Brain microvascular endothelial cell (primary cell): ENCODE results near the gene TMEM178B.
A peak's percentile ranks its signal among the peaks of the same experiment; 100 is the strongest.

ENCODE experiments used
- DNase-seq: peaks from one replicate; pipeline ENCODE4 v3.0.0-alpha.2; 2020
- H3K27ac ChIP-seq: fragments of 250-450 bp; sonication (Bioruptor Pico); 2 replicates; pipeline ENCODE4 v1.5.1; 2020; ENCODE audit warnings: mild to moderate bottlenecking, moderate library complexity
- H3K27me3 ChIP-seq: fragments of 250-450 bp; sonication (Bioruptor Pico); replicated peaks from 2 replicates; pipeline ENCODE4 v1.5.1; 2020; ENCODE audit warnings: mild to moderate bottlenecking
- H3K36me3 ChIP-seq: fragments of 250-450 bp; sonication (Bioruptor Pico); replicated peaks from 2 replicates; pipeline ENCODE4 v1.5.1; 2020; ENCODE audit warnings: mild to moderate bottlenecking
- H3K4me3 ChIP-seq: 2 replicates; pipeline ENCODE4 v1.5.1; 2011; ENCODE audit warnings: low read depth, mild to moderate bottlenecking, control low read depth, low read length, moderate library complexity
- in situ Hi-C: cut with HindIII; loops from 2 replicates; pipeline ENCODE4 v1.10.0; 2017; ENCODE audit warnings: low sequenced_read_pairs, low pct_ligation_motif_present
- TF ChIP-seq, protein P1 (sequence below): IDR thresholded peaks from 2 replicates; pipeline ENCODE4 v1.5.1; 2011; ENCODE audit warnings: low read depth, mild to moderate bottlenecking, moderate library complexity, low read length, control low read depth, inconsistent platforms; ENCODE audit errors: missing control alignments

TMEM178B gene

DNA sequence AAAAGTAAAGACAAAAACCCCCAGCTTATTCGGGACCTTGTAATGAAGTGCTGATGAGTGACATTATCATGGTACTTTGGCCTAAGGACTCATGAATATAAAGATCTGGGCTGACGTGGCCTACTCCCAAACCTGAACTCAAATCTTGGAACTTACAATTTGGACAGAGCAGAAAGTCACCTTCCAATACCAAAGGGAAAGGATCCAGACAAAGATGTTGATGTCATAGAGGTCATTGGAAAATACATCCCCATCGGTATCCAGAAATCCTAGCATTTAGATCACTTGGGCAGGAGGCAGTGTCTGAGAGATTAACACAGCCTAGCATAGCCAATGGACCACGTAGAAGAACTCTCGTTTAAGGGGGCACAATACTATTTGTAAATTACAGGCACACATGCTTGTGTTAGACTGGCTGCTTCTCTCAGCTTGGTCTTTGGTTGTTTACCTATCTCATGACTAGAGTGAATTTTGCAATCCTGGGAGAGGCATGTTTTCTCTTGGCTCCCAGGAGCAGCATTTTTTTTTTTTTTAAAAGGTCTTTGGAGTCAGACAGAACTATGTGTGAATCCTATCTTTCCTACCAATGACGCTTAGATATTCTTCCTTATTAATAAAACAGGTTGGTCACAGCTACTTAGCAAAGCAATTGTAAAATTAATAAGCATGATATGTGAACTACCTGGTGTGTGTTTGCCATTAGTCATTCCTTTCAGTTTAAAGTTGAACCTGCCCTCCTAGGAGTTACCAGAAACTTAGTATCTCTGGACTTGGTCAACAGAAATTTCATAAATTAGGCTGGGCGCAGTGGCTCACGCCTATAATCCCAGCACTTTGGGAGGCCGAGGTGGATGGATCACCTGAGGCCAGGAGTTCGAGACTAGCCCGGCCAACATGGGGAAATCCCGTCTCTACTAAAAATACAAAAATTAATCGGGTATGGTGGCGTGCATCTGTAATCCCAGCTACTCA lies 31.4 kb upstream of the TMEM178B start:
- Histone ChIP-seq H3K36me3 (no peaks in the 10 kb centered on the region), H3K27ac (no peak overlapping the region), H3K4me3 (no peak overlapping the region), H3K27me3 (no peaks in the 10 kb centered on the region)
- no peak for DNase-seq
- in situ Hi-C loops = no loop called here
- TF ChIP-seq, protein P1, sequence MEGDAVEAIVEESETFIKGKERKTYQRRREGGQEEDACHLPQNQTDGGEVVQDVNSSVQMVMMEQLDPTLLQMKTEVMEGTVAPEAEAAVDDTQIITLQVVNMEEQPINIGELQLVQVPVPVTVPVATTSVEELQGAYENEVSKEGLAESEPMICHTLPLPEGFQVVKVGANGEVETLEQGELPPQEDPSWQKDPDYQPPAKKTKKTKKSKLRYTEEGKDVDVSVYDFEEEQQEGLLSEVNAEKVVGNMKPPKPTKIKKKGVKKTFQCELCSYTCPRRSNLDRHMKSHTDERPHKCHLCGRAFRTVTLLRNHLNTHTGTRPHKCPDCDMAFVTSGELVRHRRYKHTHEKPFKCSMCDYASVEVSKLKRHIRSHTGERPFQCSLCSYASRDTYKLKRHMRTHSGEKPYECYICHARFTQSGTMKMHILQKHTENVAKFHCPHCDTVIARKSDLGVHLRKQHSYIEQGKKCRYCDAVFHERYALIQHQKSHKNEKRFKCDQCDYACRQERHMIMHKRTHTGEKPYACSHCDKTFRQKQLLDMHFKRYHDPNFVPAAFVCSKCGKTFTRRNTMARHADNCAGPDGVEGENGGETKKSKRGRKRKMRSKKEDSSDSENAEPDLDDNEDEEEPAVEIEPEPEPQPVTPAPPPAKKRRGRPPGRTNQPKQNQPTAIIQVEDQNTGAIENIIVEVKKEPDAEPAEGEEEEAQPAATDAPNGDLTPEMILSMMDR = no peak

DNA sequence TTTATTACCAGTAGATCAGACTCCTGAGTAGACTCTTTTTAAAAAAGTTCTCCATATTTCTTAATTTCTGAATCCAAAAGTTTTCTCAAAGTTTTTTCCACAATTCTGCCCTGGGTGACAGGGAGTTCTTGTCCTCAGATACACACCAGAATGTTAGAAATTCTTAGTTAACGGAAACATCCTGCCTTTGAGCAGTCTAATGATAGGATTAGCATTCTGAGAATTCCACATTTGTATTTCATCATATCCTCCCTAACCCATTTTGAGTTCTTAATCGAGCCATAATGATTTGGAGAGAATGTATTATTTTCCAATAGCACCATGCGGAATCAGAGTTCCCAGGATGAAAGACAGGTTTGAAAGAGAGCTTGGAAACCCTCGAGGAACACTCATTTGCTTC lies 30.2 kb upstream of the TMEM178B start:
- TF ChIP-seq, protein P1 = no peak
- Histone ChIP-seq H3K27ac (peak overlapping the region; percentile 31), H3K27me3 (no peaks in the 10 kb centered on the region), H3K36me3 (no peaks in the 10 kb centered on the region), H3K4me3 (no peak overlapping the region)
- no peak for DNase-seq
- in situ Hi-C loops = no loop called here

DNA sequence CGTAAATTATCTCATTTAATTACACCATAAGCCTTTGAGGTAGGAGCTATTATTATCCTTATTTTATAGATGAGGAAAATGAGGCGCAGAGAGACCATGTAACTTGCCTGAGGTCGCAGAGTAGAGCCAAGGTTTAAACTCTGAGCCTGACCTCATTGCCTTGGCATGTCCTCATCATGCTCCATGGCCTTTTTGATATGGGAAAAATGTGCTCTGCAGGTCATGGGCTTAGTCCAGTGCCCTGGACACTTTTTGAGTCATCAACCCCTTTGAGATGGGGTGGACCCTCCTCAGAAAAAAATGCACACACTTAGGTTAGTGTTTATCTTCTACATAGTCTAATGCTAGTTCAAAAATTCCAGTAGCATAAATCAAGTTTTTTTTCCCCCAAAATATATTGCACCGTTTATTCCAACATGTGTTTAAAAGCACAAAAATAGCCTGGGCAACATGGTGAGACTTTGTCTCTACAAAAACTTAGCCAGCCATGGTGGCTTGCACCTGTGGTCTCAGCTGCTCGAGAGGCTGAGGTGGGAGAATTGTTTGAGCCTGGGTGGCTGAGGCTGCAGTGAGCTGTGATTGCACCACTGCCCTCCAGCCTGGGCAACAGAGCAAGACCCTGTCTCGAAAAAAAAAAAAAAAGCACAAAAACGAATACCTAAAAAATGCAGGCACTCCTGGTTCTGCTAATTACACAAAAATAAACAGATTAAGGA lies 28.6 kb upstream of the TMEM178B start:
- in situ Hi-C loops = no loop called here
- H3K4me3 ChIP-seq = no peak overlapping the region
- no peaks in the 10 kb centered on the region for H3K36me3 ChIP-seq
- DNase-seq = peak; percentile 29
- TF ChIP-seq, protein P1 = no peak
- H3K27ac ChIP-seq = peak overlapping the region; percentile 46
- no peaks in the 10 kb centered on the region for H3K27me3 ChIP-seq

DNA sequence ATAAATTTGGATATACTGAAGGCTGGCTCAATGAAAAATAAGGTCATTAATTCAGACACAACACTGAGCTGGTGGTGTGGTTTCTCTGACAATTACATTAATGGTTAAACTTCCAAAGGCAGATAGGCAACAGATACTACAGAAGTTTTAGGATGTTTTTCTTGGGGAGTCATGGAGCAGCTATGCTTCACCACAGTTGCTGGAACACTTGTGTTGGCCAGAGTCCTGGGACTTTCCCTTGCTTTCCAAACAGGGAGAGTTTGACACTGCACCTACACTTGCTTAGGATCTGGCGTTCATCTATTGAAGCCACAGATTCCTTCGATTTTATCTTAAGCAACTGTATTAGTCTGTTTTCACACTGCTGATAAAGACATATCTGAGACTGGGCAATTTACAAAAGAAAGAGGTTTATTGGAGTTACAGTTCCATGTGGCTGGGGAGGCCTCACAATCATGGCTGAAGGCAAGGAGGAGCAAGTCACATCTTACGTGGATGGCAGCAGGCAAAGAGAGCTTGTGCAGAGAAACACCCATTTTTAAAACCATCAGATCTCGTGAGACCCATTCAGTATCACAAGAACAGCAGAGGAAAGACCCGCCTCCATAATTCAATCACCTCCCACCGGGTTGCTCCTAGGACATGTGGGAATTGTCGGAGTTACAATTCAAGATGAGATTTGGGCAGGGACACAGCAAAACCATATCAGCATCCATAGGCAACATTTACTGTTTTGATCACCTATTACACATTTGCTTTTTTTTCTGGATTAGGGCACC lies 27.8 kb upstream of the TMEM178B start:
- no peak overlapping the region for H3K4me3 ChIP-seq
- no peaks in the 10 kb centered on the region for H3K27me3 ChIP-seq
- no peak overlapping the region for H3K27ac ChIP-seq
- TF ChIP-seq, protein P1 = no peak
- peak; percentile 60 for DNase-seq
- in situ Hi-C loops = no loop called here
- no peaks in the 10 kb centered on the region for H3K36me3 ChIP-seq

DNA sequence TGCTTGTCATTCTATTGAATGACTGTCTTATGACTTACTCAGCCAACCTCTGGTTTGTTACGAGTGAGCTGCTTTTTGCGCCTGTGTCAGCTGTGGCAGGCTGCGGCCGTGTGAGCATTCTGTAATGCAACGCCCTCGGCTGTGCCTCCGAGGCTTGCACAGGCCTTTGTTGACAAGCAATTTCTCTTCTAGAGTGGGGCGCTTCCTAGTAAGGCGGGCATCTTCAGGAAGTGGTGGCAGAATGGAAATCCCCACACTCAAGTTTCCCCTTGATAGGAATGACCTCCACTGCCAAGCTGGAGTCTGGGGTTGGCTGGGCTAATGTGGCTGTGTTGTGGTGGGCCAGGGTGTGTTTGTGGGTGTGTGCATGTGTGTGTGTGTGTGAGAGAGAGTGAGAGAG lies 20.2 kb upstream of the TMEM178B start:
- in situ Hi-C loops = no loop called here
- H3K4me3 ChIP-seq = no peak overlapping the region
- H3K36me3 ChIP-seq = no peaks in the 10 kb centered on the region
- H3K27me3 ChIP-seq = no peaks in the 10 kb centered on the region
- no peak overlapping the region for H3K27ac ChIP-seq
- TF ChIP-seq, protein P1 = no peak
- DNase-seq = no peak
